ENCODE data around the gene MICALL1.

Gene MICALL1

GRCh38 chr22:37989146-37990045 is 83.3 kb downstream of the MICALL1 start:
- Histone ChIP-seq H3K4me2 (ENCODE audit: low read length) (no peak overlapping the region), H3K18ac (ENCODE audit: low read length) (no peak overlapping the region), H4K12ac (ENCODE audit: low read depth, low read length) (no peak overlapping the region), H4K8ac (ENCODE audit: low read depth, low read length) (no peak overlapping the region), H3K4me1 (ENCODE audit: control insufficient read depth in 1 of 2, insufficient read depth in 2 of 2, low read length in 2 of 2) (no peaks in the 10 kb centered on the region), H3K79me2 (ENCODE audit: control insufficient read depth, insufficient read depth, low read length, poor library complexity) (no peaks in the 10 kb centered on the region), H3K9me3 (ENCODE audit: insufficient read depth, low read depth, low read length) (peaks cover 2% of the 10 kb centered on the region), H3K27me3 (ENCODE audit: insufficient read depth, low read length) (peaks cover 6% of the 10 kb centered on the region), H2BK12ac (ENCODE audit: low read length) (no peak overlapping the region), H2AK5ac (ENCODE audit: low read length) (no peak overlapping the region), H2AFZ (ENCODE audit: insufficient read depth, low read length, poor library complexity) (no peak overlapping the region), H2BK5ac (ENCODE audit: low read depth, low read length, poor library complexity) (no peak overlapping the region), H3K14ac (ENCODE audit: low read length) (no peak overlapping the region), H3K79me1 (ENCODE audit: low read length) (no peaks in the 10 kb centered on the region), H2BK120ac (ENCODE audit: insufficient read depth, low read length, poor library complexity) (no peak overlapping the region), H3K4me3 (ENCODE audit: low read depth, low read length) (no peak overlapping the region), H4K91ac (ENCODE audit: low read depth, low read length) (no peak overlapping the region), H3K23ac (ENCODE audit: low read length) (no peak overlapping the region), H3K36me3 (ENCODE audit: control insufficient read depth in 1 of 2, insufficient read depth in 2 of 2, low read length in 2 of 2) (no peaks in the 10 kb centered on the region), H3K27ac (ENCODE audit: low read depth, low read length) (no peak overlapping the region), H3K9ac (ENCODE audit: low read length) (no peak overlapping the region), H3K4ac (ENCODE audit: low read depth, low read length) (no peak overlapping the region)
- no peak for DNase-seq
- no CpG with 5 or more reads among the region's 14 CpGs for WGBS (ENCODE audit: extremely low coverage, insufficient coverage, insufficient read length)

- H3K4me3 ChIP-seq (ENCODE audit: low read depth, low read length), result no peak overlapping the region
- H3K9ac ChIP-seq (ENCODE audit: low read length), result no peak overlapping the region
- H4K8ac ChIP-seq (ENCODE audit: low read depth, low read length), result no peak overlapping the region
- H3K79me1 ChIP-seq (ENCODE audit: low read length), result no peaks in the 10 kb centered on the region
- H3K14ac ChIP-seq (ENCODE audit: low read length), result no peak overlapping the region
- H3K79me2 ChIP-seq (ENCODE audit: control insufficient read depth, insufficient read depth, low read length, poor library complexity), result no peaks in the 10 kb centered on the region
- H3K36me3 ChIP-seq (ENCODE audit: control insufficient read depth in 1 of 2, insufficient read depth in 2 of 2, low read length in 2 of 2), result no peaks in the 10 kb centered on the region
- WGBS (ENCODE audit: extremely low coverage, insufficient coverage, insufficient read length), result no CpG with 5 or more reads among the region's 5 CpGs
- H3K4ac ChIP-seq (ENCODE audit: low read depth, low read length), result no peak overlapping the region
- H4K12ac ChIP-seq (ENCODE audit: low read depth, low read length), result no peak overlapping the region
- no peak overlapping the region for H4K91ac ChIP-seq (ENCODE audit: low read depth, low read length)
- H2BK120ac ChIP-seq (ENCODE audit: insufficient read depth, low read length, poor library complexity), result no peak overlapping the region
- no peak overlapping the region for H2BK12ac ChIP-seq (ENCODE audit: low read length)
- peaks cover 2% of the 10 kb centered on the region for H3K9me3 ChIP-seq (ENCODE audit: insufficient read depth, low read depth, low read length)
- H3K4me1 ChIP-seq (ENCODE audit: control insufficient read depth in 1 of 2, insufficient read depth in 2 of 2, low read length in 2 of 2), result no peaks in the 10 kb centered on the region
- no peak overlapping the region for H2AFZ ChIP-seq (ENCODE audit: insufficient read depth, low read length, poor library complexity)
- no peaks in the 10 kb centered on the region for H3K27me3 ChIP-seq (ENCODE audit: insufficient read depth, low read length)
- DNase-seq, result no peak
- no peak overlapping the region for H3K18ac ChIP-seq (ENCODE audit: low read length)
- no peak overlapping the region for H2BK5ac ChIP-seq (ENCODE audit: low read depth, low read length, poor library complexity)
- H3K4me2 ChIP-seq (ENCODE audit: low read length), result no peak overlapping the region
- no peak overlapping the region for H3K27ac ChIP-seq (ENCODE audit: low read depth, low read length)
- H2AK5ac ChIP-seq (ENCODE audit: low read length), result no peak overlapping the region
- H3K23ac ChIP-seq (ENCODE audit: low read length), result no peak overlapping the region
Measured at GRCh38 chr22:37990301-37990700, 84.2 kb downstream of the MICALL1 start.

DNA sequence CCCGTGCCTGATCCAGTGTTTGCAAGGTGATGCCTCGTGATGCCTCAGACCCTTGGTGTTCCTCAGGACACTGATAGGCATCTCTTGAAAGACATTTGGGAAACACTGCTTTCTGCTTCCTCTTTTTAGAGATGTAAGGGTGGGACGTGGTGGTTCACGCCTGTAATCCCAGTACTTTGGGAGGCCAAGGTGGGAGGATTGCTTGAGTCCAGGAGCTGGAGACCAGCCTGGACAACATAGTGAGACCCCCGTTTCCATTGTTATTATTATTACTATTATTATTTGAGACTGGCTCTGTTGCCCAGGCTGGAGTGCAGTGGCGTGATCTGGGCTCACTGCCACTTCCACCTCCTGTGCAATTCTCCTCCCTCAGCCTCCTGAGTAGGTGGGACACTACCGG is 84.8 kb downstream of the MICALL1 start:
- Histone ChIP-seq H3K27ac (ENCODE audit: low read depth, low read length) (no peak overlapping the region), H3K36me3 (ENCODE audit: control insufficient read depth in 1 of 2, insufficient read depth in 2 of 2, low read length in 2 of 2) (no peaks in the 10 kb centered on the region), H3K4me2 (ENCODE audit: low read length) (no peak overlapping the region), H2AK5ac (ENCODE audit: low read length) (no peak overlapping the region), H4K91ac (ENCODE audit: low read depth, low read length) (no peak overlapping the region), H3K23ac (ENCODE audit: low read length) (no peak overlapping the region), H3K4me3 (ENCODE audit: low read depth, low read length) (no peak overlapping the region), H4K12ac (ENCODE audit: low read depth, low read length) (no peak overlapping the region), H3K9me3 (ENCODE audit: insufficient read depth, low read depth, low read length) (peaks cover 2% of the 10 kb centered on the region), H2BK5ac (ENCODE audit: low read depth, low read length, poor library complexity) (no peak overlapping the region), H3K4me1 (ENCODE audit: control insufficient read depth in 1 of 2, insufficient read depth in 2 of 2, low read length in 2 of 2) (no peaks in the 10 kb centered on the region), H3K14ac (ENCODE audit: low read length) (no peak overlapping the region), H3K4ac (ENCODE audit: low read depth, low read length) (no peak overlapping the region), H2BK120ac (ENCODE audit: insufficient read depth, low read length, poor library complexity) (no peak overlapping the region), H3K9ac (ENCODE audit: low read length) (no peak overlapping the region), H2AFZ (ENCODE audit: insufficient read depth, low read length, poor library complexity) (no peak overlapping the region), H3K27me3 (ENCODE audit: insufficient read depth, low read length) (no peaks in the 10 kb centered on the region), H3K79me1 (ENCODE audit: low read length) (no peaks in the 10 kb centered on the region), H4K8ac (ENCODE audit: low read depth, low read length) (no peak overlapping the region), H3K79me2 (ENCODE audit: control insufficient read depth, insufficient read depth, low read length, poor library complexity) (no peaks in the 10 kb centered on the region), H3K18ac (ENCODE audit: low read length) (no peak overlapping the region), H2BK12ac (ENCODE audit: low read length) (no peak overlapping the region)
- no peak for DNase-seq
- no CpG with 5 or more reads among the region's 7 CpGs for WGBS (ENCODE audit: extremely low coverage, insufficient coverage, insufficient read length)

DNA sequence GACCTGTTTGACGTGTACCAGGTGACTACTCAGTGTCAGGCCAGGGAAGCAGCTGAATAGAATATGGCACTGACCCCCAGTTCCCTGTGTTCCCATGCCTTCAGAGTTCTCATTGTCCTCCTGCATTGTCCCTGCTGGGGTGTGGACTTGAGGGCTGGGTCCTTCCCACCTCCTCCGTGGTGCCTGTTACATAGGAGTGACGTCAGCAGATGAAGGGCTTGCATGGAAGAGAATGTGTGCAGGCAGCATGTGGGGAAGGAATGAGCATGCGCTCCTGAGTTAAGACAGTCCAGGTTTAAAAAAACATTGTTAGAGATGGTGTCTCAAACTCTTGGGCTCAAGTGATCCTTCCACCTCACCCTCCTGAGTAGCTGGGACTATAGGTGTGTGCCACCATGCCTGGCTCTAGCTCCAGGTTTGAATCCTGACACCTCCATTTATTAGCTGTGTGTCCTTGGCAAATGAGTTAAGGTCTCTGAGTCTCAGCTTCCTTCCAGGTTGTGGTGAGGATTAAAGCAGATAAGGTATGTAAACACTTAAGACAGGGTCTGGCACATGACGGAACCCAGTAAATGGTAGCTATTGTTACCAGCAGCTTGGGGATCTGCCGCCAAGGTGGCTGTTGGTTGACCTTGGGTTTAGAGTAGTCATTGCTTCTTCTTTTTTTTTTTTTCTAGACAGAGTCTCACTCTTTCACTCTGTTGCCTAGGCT is 85.8 kb downstream of the MICALL1 start:
- H3K79me2 ChIP-seq (ENCODE audit: control insufficient read depth, insufficient read depth, low read length, poor library complexity), result no peaks in the 10 kb centered on the region
- no peaks in the 10 kb centered on the region for H3K36me3 ChIP-seq (ENCODE audit: control insufficient read depth in 1 of 2, insufficient read depth in 2 of 2, low read length in 2 of 2)
- H3K4me1 ChIP-seq (ENCODE audit: control insufficient read depth in 1 of 2, insufficient read depth in 2 of 2, low read length in 2 of 2), result no peaks in the 10 kb centered on the region
- H3K27ac ChIP-seq (ENCODE audit: low read depth, low read length), result no peak overlapping the region
- H3K9ac ChIP-seq (ENCODE audit: low read length), result no peak overlapping the region
- H2AK5ac ChIP-seq (ENCODE audit: low read length), result no peak overlapping the region
- H3K4ac ChIP-seq (ENCODE audit: low read depth, low read length), result no peak overlapping the region
- H3K9me3 ChIP-seq (ENCODE audit: insufficient read depth, low read depth, low read length), result no peaks in the 10 kb centered on the region
- no peaks in the 10 kb centered on the region for H3K27me3 ChIP-seq (ENCODE audit: insufficient read depth, low read length)
- no peak overlapping the region for H3K4me3 ChIP-seq (ENCODE audit: low read depth, low read length)
- H3K23ac ChIP-seq (ENCODE audit: low read length), result no peak overlapping the region
- H4K12ac ChIP-seq (ENCODE audit: low read depth, low read length), result no peak overlapping the region
- WGBS (ENCODE audit: extremely low coverage, insufficient coverage, insufficient read length), result no CpG with 5 or more reads among the region's 6 CpGs
- no peak overlapping the region for H3K4me2 ChIP-seq (ENCODE audit: low read length)
- H3K14ac ChIP-seq (ENCODE audit: low read length), result no peak overlapping the region
- H4K91ac ChIP-seq (ENCODE audit: low read depth, low read length), result no peak overlapping the region
- no peak for DNase-seq
- no peak overlapping the region for H4K8ac ChIP-seq (ENCODE audit: low read depth, low read length)
- H3K18ac ChIP-seq (ENCODE audit: low read length), result no peak overlapping the region
- H2BK12ac ChIP-seq (ENCODE audit: low read length), result no peak overlapping the region
- no peak overlapping the region for H2BK5ac ChIP-seq (ENCODE audit: low read depth, low read length, poor library complexity)
- no peaks in the 10 kb centered on the region for H3K79me1 ChIP-seq (ENCODE audit: low read length)
- no peak overlapping the region for H2BK120ac ChIP-seq (ENCODE audit: insufficient read depth, low read length, poor library complexity)
- no peak overlapping the region for H2AFZ ChIP-seq (ENCODE audit: insufficient read depth, low read length, poor library complexity)

Measured in trophoblast cell (in vitro differentiated cells and primary cell).